Suprapubic skin (tissue), 4 donors: ENCODE data around the gene MYH15.

Experiments
- POLR2A ChIP-seq, 2 donors: fragments of 450-650 bp; IDR thresholded peaks; one replicate each; pipeline ENCODE4 v1.6.1; 2017; ENCODE audit warnings: antibody characterized with exemption in 2 of 2, mild to moderate bottlenecking in 2 of 2, moderate library complexity in 2 of 2
- POLR2AphosphoS5 ChIP-seq, 3 donors: sonication (generic); formaldehyde crosslinking; IDR thresholded peaks; one replicate each; pipeline ENCODE4 v1.6.1; 2017; ENCODE audit warnings: antibody characterized with exemption in 3 of 3
- TF ChIP-seq, protein P1 (sequence below), 2 donors: fragments of 200-600 bp in 1 of 2; fragments of 450-650 bp in 1 of 2; sonication (generic) in 1 of 2; IDR thresholded peaks; one replicate each; pipeline ENCODE4 v1.5.1; 2016 to 2019; ENCODE audit warnings: antibody characterized with exemption in 2 of 2, mild to moderate bottlenecking in 1 of 2, moderate library complexity in 1 of 2

DNA sequence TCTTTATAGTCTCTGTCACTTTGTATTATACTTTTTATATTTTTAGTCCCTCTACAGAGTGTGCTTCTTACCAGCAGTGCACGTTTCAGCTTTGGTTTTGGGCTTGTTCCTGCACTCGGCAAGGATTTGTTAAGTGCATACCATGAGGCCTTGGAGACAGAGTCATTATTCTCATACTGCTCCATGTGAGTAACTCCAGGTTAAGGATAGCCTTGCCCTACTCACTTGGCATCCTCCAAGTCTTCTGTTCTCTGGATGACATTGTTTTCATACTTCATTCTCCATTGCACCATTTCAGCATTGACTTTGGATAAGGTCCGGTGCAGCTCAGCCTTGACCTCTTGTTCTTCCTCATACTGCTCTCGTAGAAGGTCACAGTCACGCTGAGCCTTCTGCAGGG, 96.4 kb downstream of the MYH15 start:
- TF ChIP-seq, protein P1, sequence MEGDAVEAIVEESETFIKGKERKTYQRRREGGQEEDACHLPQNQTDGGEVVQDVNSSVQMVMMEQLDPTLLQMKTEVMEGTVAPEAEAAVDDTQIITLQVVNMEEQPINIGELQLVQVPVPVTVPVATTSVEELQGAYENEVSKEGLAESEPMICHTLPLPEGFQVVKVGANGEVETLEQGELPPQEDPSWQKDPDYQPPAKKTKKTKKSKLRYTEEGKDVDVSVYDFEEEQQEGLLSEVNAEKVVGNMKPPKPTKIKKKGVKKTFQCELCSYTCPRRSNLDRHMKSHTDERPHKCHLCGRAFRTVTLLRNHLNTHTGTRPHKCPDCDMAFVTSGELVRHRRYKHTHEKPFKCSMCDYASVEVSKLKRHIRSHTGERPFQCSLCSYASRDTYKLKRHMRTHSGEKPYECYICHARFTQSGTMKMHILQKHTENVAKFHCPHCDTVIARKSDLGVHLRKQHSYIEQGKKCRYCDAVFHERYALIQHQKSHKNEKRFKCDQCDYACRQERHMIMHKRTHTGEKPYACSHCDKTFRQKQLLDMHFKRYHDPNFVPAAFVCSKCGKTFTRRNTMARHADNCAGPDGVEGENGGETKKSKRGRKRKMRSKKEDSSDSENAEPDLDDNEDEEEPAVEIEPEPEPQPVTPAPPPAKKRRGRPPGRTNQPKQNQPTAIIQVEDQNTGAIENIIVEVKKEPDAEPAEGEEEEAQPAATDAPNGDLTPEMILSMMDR (IDR thresholded peaks at IDR 0.05), result no peak
- TF ChIP-seq POLR2A (IDR thresholded peaks at IDR 0.05) (no peak), POLR2AphosphoS5 (IDR thresholded peaks at IDR 0.05) (no peak)
